ENCODE results near the gene CDADC1. TPM values are rescaled to one million over a fixed set of nuclear protein-coding genes. Genes with fewer than 3 reads are reported as not detected.

Gene CDADC1
- total RNA-seq, 3 donors from 2014 or later, result 7.6 to 14.1 (median 7.9) TPM

GRCh38 chr13:49225223-49226042 lies 22.3 kb upstream of the CDADC1 start:
- H3K4me3 ChIP-seq, result no peak overlapping the region
- TF ChIP-seq, protein P1, sequence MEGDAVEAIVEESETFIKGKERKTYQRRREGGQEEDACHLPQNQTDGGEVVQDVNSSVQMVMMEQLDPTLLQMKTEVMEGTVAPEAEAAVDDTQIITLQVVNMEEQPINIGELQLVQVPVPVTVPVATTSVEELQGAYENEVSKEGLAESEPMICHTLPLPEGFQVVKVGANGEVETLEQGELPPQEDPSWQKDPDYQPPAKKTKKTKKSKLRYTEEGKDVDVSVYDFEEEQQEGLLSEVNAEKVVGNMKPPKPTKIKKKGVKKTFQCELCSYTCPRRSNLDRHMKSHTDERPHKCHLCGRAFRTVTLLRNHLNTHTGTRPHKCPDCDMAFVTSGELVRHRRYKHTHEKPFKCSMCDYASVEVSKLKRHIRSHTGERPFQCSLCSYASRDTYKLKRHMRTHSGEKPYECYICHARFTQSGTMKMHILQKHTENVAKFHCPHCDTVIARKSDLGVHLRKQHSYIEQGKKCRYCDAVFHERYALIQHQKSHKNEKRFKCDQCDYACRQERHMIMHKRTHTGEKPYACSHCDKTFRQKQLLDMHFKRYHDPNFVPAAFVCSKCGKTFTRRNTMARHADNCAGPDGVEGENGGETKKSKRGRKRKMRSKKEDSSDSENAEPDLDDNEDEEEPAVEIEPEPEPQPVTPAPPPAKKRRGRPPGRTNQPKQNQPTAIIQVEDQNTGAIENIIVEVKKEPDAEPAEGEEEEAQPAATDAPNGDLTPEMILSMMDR (IDR thresholded peaks at IDR 0.05), result no peak
- H3K9me3 ChIP-seq, result no peaks in the 10 kb centered on the region
- peaks cover 3% of the 10 kb centered on the region for H3K4me1 ChIP-seq (ENCODE audit: low read depth)
- intact Hi-C loops (cut with DNase I, micrococcal nuclease), result no loop called here
- ATAC-seq (no peak), DNase-seq (no peak)
- H3K36me3 ChIP-seq (ENCODE audit: low read depth), result no peaks in the 10 kb centered on the region

DNA sequence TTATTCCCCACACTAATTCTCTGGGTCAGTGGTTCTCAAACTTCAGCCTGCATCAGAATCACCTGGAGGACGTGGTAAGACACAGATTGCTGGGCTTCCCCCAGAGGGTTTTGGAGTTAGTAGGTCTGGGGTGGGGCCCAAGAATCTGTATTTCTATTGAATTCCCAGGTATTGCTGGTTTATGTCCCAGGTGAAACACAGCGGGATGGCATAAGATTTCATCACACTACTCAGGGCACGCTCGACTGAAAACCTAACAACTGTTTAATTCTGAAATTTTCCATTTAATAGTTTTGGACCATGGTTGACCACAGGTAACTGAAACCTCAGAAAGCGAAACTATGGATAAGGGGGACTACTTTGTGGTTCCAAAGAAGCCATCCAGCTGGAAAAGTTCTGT lies 21.1 kb upstream of the CDADC1 start:
- Histone ChIP-seq H3K36me3 (ENCODE audit: low read depth) (no peaks in the 10 kb centered on the region), H3K4me3 (no peak overlapping the region), H3K9me3 (no peaks in the 10 kb centered on the region), H3K4me1 (ENCODE audit: low read depth) (no peaks in the 10 kb centered on the region)
- intact Hi-C loops (cut with DNase I, micrococcal nuclease), result no loop called here
- TF ChIP-seq, protein P1 (IDR thresholded peaks at IDR 0.05), result no peak
- no peak for DNase-seq
- no peak for ATAC-seq

DNA sequence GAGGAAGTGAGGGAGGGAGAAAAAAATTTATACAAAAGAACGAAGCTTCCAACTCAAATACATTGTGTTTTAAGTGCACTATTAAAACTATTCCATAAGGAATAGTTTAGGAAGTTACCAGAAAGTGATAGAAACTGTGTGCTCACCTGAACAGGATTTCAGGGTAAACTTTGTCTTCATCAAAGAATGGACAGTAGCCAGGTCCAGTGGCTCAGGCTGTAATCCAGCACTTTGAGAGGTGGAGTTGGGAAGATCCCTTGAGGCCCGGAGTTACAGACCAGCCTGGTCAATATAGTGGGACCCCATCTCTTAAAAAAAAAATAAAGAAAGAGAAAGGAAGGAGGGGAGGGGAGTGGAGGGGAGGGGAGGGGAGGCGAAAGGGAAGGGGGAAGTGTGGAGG lies 13.0 kb upstream of the CDADC1 start:
- TF ChIP-seq, protein P1 (IDR thresholded peaks at IDR 0.05), result no peak
- ATAC-seq, result no peak

DNA sequence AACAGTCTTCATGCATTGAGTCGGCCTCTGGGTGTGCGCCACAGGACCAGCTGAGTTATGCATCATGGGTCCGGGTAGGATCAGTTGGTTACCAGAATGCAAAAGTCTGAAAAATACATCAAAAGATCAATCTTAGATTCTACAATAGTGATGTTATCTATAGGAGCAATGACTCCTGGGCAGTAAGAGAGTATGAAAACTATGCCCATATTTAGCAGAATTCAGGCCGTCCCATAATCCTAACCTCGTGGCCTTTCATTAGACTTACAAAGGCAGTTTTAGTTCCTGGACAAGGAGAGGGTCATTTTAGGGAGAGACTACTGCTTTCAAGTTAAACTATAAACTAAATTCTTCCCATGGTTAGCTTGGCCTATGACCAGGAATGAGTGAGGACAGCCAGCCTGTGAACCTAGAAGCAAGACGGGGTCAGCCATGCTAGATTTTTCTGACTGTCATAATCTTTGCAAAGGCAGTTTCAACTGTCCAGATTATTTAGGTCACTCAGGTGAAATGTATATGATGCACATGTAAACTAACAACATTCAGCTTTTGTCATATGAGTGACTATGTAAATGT lies 11.8 kb upstream of the CDADC1 start:
- ATAC-seq (no peak), DNase-seq (no peak)
- Histone ChIP-seq H3K36me3 (ENCODE audit: low read depth) (no peaks in the 10 kb centered on the region), H3K4me3 (no peak overlapping the region), H3K4me1 (ENCODE audit: low read depth) (no peaks in the 10 kb centered on the region), H3K9me3 (no peaks in the 10 kb centered on the region)
- intact Hi-C loops (cut with DNase I, micrococcal nuclease), result no loop called here
- TF ChIP-seq, protein P1 (IDR thresholded peaks at IDR 0.05), result no peak

More for the DNA sequence above, 13.0 kb upstream of the CDADC1 start:
- Histone ChIP-seq H3K4me3 (no peak overlapping the region), H3K36me3 (ENCODE audit: low read depth) (no peaks in the 10 kb centered on the region), H3K4me1 (ENCODE audit: low read depth) (no peaks in the 10 kb centered on the region), H3K9me3 (no peaks in the 10 kb centered on the region)
- DNase-seq, result no peak
- intact Hi-C loops (cut with DNase I, micrococcal nuclease), result no loop called here

GRCh38 chr13:49238621-49239020 lies 9.1 kb upstream of the CDADC1 start:
- H3K36me3 ChIP-seq (ENCODE audit: low read depth), result no peaks in the 10 kb centered on the region
- ATAC-seq (no peak), DNase-seq (no peak)
- no peaks in the 10 kb centered on the region for H3K4me1 ChIP-seq (ENCODE audit: low read depth)
- H3K9me3 ChIP-seq, result no peaks in the 10 kb centered on the region
- intact Hi-C loops (cut with DNase I, micrococcal nuclease), result no loop called here
- TF ChIP-seq, protein P1 (IDR thresholded peaks at IDR 0.05), result no peak
- no peak overlapping the region for H3K4me3 ChIP-seq

All from mucosa of descending colon (tissue), 3 donors.